Pancreas (tissue), 10 donors: ENCODE measurements around the gene WDR33. TPM values are rescaled to one million over a fixed set of nuclear protein-coding genes. Genes with fewer than 3 reads are reported as not detected.

Source experiments
- ATAC-seq, 4 donors: fragments of 200-7000 bp; cut with Tn5 transposase; one replicate each; pipeline versions ENCODE4 v1.8.0 to v1.9.1; 2020; ENCODE audit warnings: mild to moderate bottlenecking in 4 of 4, moderate library complexity in 4 of 4
- DNase-seq, 6 donors: peaks; one replicate each; pipeline ENCODE4 v3.0.0-alpha.2; 2020
- FAIRE-seq: peaks from 2 replicates; lab custom pipeline; 2012; peaks lifted over from hg19 to GRCh38; lab: Jason Lieb, UNC
- H3K27ac ChIP-seq, 4 donors: fragments of 200-600 bp; sonication (generic); 1 replicate in 3 of 4; 2 replicates in 1 of 4; pipeline versions ENCODE4 v1.5.0 to v1.8.0; 2020
- H3K27me3 ChIP-seq, 4 donors: fragments of 200-600 bp; one replicate each; pipeline ENCODE4 v1.8.0; 2021
- H3K36me3 ChIP-seq, 3 donors: fragments of 200-600 bp; sonication (generic) in 1 of 3; one replicate each; pipeline versions ENCODE4 v1.5.0 to v1.8.0; 2020 to 2021
- H3K4me1 ChIP-seq, 3 donors: fragments of 200-600 bp; one replicate each; pipeline ENCODE4 v1.8.0; 2021
- H3K4me3 ChIP-seq, 4 donors: fragments of 200-600 bp; sonication (generic) in 2 of 4; one replicate each; pipeline versions ENCODE4 v1.5.0 to v1.8.0; 2020 to 2021
- H3K9me3 ChIP-seq, 4 donors: fragments of 200-600 bp; one replicate each; pipeline ENCODE4 v1.8.0; 2021
- WGBS, 2 donors: extraction: QIAGEN DNeasy Blood & Tissue Kit; methylation state at CpG; one replicate each; pipeline ENCODE4 v1.1.7; 2013; 5-methylcytosine and 5-hydroxymethylcytosine counted together
- intact Hi-C, 3 donors: fragments of 100-400 bp; cut with DNase I; formaldehyde crosslinking; loops; one replicate each; pipeline versions ENCODE4 v1.11.1 to v1.14.2; 2022
- polyA plus RNA-seq, 2 donors: library from polyadenylated mRNA; stranded (reverse); fragments of 200-250 nt; gene quantifications; one replicate each; pipeline ENCODE4 v1.2.3, GENCODE V29; 2013
- total RNA-seq, 6 donors: library from RNA; stranded (reverse); fragmentation: NEBNext Ultra II Directional in 4 of 6; extraction: Animal tissue kit (Norgen Biotek cat#: 25700) in 4 of 6; gene quantifications; one replicate each; pipeline versions ENCODE4 v1.2.1 to v1.2.4, GENCODE V29; 2021 to 2023
- TF ChIP-seq, protein P1 (sequence below), 4 donors: fragments of 200-600 bp; sonication (generic) in 3 of 4; IDR thresholded peaks; one replicate each; pipeline versions ENCODE4 v1.5.0 to v1.8.0; 2021; ENCODE audit warnings: antibody characterized with exemption in 4 of 4
- donor health status: healthy with polysubstance abuse.
- donor health status: DM: no; HTN: no; CAD: no; lungs with moderate emphysema.
- donor health status: DM: no; HTN: no; CAD: no.
- donor health status: control.
- donor health status: control.
- donor health status: Bipolar disorder and iron deficiency.
- donor health status: DM: yes; HTN: yes; CAD: no.
- donor health status: DM: no; HTN: no; CAD: no.
- donor health status: DM: no; HTN: no; CAD: no.
- donor health status: DM: yes; HTN: yes; CAD: no.

WDR33 gene
- total and polyA plus RNA-seq, 8 donors = 8.9 to 29.6 (median 17.7) TPM

DNA sequence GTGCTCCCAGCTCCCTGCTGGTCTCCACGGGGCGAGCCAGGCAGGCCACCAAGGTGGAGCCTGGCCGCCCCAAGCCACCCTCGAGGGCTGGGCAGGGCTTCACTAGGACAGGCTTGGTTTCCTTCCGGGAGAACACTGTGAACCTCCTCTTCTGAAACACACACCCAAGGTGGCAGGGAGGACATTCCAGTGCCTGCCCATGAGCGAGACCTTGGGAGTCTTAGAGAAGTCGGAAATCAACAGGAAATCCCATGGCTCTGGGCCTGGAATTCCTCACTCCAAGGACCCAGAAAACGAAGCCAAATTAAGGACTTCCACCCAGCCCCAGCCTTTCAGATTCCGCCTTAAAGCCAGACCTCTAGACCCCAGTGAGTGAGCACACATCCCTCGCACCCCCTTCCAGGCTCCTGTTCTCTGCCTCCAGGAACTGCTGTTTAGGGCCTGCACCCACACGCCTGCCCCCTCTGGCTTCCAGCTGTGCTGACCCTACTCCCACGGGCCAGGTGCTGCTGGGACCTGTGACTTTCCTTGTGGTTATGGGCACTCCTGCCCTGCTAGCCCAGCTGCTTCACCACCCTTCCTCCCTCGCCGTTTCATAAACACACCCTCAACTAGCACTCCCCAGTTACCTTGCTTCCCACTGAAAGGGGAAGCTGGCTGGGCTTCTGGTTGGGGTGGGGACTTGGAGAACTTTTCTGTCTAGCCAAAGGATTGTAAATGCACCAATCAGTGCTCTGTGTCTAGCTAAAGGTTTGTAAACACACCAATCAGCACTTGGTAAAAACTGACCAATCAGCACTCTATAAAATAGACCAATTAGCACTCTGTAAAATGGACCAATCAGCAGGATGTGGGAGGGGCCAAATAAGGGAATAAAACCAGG lies 151.3 kb downstream of the WDR33 start:
- ATAC-seq = no peak
- Histone ChIP-seq H3K4me1 (no peaks in the 10 kb centered on the region), H3K27ac (no peak overlapping the region), H3K9me3 (no peaks in the 10 kb centered on the region), H3K27me3 (peaks cover 0 to 3% (median 0%) of the 10 kb centered on the region in 4 donors), H3K4me3 (no peak overlapping the region), H3K36me3 (no peaks in the 10 kb centered on the region)
- FAIRE-seq = no peak
- WGBS, 2 donors = 71 to 76% methylated on average over 14 of the region's 14 CpGs
- TF ChIP-seq, protein P1, sequence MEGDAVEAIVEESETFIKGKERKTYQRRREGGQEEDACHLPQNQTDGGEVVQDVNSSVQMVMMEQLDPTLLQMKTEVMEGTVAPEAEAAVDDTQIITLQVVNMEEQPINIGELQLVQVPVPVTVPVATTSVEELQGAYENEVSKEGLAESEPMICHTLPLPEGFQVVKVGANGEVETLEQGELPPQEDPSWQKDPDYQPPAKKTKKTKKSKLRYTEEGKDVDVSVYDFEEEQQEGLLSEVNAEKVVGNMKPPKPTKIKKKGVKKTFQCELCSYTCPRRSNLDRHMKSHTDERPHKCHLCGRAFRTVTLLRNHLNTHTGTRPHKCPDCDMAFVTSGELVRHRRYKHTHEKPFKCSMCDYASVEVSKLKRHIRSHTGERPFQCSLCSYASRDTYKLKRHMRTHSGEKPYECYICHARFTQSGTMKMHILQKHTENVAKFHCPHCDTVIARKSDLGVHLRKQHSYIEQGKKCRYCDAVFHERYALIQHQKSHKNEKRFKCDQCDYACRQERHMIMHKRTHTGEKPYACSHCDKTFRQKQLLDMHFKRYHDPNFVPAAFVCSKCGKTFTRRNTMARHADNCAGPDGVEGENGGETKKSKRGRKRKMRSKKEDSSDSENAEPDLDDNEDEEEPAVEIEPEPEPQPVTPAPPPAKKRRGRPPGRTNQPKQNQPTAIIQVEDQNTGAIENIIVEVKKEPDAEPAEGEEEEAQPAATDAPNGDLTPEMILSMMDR (IDR thresholded peaks at IDR 0.05) = no peak
- no peak for DNase-seq
- intact Hi-C loops = no loop called here

DNA sequence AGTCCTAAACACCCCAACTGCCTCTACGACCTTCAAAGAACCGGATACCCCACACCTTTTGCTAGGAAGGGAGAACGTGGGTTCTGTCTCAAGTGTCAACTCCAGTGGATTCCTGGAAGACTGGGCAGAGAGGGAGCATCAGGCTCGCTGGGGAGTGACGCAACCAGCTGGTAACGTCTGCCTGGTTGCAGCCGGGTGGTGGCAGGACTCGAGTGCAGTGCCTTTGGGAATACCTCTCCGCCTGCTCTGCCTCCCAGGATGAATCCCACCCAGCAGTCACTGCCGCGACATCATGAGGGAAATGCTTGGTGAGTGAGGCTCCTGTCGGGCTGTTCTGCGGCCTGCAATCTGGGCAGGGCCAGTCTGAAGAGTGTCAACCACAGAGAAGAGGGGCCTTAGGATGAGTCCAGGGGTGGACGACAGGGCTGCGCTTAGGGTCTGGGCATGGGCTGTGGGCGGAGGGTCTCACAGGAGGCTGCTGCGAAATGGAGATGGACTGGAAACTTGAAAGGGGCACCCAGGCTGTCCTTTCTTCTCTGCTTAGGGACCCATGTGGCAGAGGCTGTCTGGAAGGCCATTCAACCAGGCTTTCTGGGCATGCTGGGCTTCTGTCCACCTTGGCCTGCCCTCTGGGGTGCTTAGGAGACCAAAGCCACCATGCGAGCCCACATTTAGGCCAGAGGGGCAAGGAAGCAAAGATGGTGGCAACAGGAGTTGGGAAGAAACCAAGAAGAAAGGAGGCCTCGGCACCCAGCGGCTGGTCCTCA lies 152.1 kb downstream of the WDR33 start:
- Histone ChIP-seq H3K27ac (no peak overlapping the region), H3K27me3 (peaks cover 0 to 3% (median 0%) of the 10 kb centered on the region in 4 donors), H3K4me3 (no peak overlapping the region), H3K9me3 (no peaks in the 10 kb centered on the region), H3K4me1 (no peaks in the 10 kb centered on the region), H3K36me3 (no peaks in the 10 kb centered on the region)
- FAIRE-seq (no peak), ATAC-seq (no peak), DNase-seq (no peak)
- intact Hi-C loops = no loop called here
- WGBS, 2 donors = 84 to 86% methylated on average over 20 of the region's 20 CpGs
- TF ChIP-seq, protein P1 (IDR thresholded peaks at IDR 0.05) = no peak

DNA sequence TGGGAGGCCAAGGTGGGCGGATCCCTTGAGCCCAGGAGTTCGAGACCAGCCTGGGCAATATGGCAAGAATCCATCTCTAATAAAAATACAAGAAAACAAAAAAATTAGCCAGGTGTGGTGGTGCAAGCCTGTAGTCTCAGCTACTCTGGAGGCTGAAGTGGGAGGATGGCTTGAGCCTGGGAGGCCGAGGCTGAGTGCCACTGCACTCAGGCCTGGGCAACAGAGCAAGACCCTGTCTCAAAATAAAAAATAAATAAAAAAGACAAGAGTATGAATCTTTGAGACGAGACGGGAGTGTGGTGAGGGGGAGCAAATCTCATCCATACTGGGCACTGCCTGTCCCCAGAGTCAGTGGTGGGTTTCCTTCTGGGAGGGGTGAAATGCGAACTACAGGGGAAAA lies 152.8 kb downstream of the WDR33 start:
- intact Hi-C loops = no loop called here
- H3K27me3 ChIP-seq = peaks cover 0 to 1% (median 0%) of the 10 kb centered on the region in 4 donors
- H3K4me1 ChIP-seq = no peaks in the 10 kb centered on the region

DNA sequence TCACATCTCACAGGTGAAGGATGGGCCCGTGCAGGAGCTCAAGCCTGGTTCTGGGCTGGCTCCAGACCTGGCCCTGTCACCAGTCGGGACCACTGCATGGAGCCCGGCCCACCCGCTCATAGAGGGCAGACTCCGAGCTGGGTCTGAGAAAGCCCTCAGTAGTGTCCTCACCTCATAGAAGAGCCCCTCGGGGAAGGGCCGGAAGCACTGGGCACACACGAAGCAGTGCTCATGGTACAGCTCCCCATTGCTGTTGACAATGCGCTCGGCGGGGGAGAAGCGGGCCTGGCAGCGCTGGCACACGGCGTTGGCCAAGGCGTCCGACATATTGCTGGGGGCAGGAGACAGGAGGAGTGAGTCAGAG lies 153.8 kb downstream of the WDR33 start:
- Histone ChIP-seq H3K4me3 (no peak overlapping the region), H3K27me3 (no peaks in the 10 kb centered on the region), H3K9me3 (no peaks in the 10 kb centered on the region), H3K36me3 (no peaks in the 10 kb centered on the region), H3K4me1 (no peaks in the 10 kb centered on the region), H3K27ac (no peak overlapping the region)
- DNase-seq (no peak), FAIRE-seq (no peak), ATAC-seq (no peak)
- WGBS, 2 donors = 75 to 80% methylated on average over 17 of the region's 17 CpGs
- intact Hi-C loops = no loop called here
- TF ChIP-seq, protein P1 (IDR thresholded peaks at IDR 0.05) = no peak

More for the DNA sequence above, 152.8 kb downstream of the WDR33 start:
- no peak overlapping the region for H3K27ac ChIP-seq
- 81 to 88% methylated on average over 6 of the region's 6 CpGs for WGBS, 2 donors
- TF ChIP-seq, protein P1 (IDR thresholded peaks at IDR 0.05) = no peak
- H3K9me3 ChIP-seq = no peaks in the 10 kb centered on the region
- no peak overlapping the region for H3K4me3 ChIP-seq
- DNase-seq (no peak), ATAC-seq (no peak), FAIRE-seq (no peak)
- H3K36me3 ChIP-seq = no peaks in the 10 kb centered on the region
